Measurements from ENCODE around the gene HINT3. TPM values are rescaled to one million over a fixed set of nuclear protein-coding genes. Genes with fewer than 3 reads are reported as not detected.
"Not testable (repeated sequence)": the region's sequence is repeated elsewhere in the genome, so short reads cannot be mapped to it uniquely, and the experiment has no call there.

Gene HINT3
- total RNA-seq, 1 donor from 2014 or later, result 20.3 TPM

DNA sequence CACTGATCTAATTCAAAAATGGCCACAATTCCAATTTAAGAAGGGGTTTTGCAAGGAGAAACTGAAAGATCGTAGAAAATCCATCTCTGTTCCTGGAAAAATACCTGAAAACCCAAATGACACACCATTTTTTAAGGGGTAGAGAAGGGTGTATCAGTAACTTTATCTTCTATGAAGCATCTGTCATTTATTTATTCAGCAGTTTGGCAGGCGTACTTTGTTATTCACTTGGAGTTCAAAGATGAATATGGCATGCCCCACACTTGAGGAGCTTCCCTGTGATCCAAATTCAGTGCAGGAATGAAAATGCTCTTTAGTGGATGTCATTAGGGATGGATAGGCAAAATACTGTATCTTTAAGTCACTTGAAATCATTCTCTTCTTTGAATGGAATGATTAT is 7.2 kb downstream of the HINT3 start:
- DNase-seq, result no peak

DNA sequence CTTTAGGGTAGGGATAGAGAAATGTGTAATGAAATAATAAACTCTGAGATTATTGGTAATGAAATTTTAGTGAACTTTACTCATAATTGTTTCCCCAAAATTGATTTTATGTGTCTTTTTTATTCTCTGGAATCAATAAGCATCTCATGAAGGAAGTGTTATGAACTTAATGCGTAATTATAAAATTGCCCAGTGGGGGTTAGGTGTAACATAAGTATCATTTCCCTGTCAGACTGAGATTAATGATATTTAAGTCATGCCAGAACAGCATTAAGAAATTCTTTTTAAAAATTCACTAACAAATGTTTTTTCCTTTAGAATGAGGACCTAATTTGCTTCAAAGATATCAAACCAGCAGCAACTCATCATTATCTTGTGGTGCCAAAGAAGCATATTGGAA is 10.0 kb downstream of the HINT3 start:
- no peak for DNase-seq

GRCh38 chr6:125968493-125968892 is 11.9 kb downstream of the HINT3 start:
- DNase-seq, result no peak

- no peak for DNase-seq
These were observed 14.2 kb downstream of the HINT3 start for GRCh38 chr6:125970760-125971159.

- DNase-seq, result not testable (repeated sequence)
These were observed 15.9 kb downstream of the HINT3 start for GRCh38 chr6:125972478-125972877.

DNA sequence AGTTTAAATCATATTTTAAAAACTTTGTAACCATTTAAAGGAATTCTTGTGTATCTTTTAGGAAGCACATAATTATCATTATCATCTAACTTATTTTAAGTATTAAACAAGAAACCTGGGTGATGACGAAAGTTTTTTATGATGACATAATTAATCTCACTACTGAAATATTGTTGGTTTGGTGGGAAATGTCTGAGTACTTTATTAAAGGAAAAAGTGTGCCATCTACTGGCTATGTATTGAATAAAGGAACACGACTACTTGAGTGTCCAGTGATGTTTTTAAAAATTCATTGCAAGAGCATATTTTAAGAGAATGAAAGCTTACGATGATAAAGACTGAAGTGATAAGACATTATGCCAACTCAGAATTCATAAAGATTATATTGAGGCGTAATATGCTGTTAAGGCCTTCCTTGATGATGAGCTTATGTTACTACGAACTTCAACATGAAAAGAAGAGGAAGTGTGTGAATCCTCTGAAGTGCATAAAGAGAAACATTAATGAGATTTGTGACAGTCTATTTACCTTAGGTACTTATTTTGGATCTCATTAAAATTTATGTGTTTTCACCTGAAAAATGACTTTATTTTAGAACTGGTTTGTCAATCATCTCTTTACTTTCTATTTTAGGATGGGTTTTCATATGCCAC is 17.8 kb downstream of the HINT3 start:
- DNase-seq, result peak; percentile 76

DNA sequence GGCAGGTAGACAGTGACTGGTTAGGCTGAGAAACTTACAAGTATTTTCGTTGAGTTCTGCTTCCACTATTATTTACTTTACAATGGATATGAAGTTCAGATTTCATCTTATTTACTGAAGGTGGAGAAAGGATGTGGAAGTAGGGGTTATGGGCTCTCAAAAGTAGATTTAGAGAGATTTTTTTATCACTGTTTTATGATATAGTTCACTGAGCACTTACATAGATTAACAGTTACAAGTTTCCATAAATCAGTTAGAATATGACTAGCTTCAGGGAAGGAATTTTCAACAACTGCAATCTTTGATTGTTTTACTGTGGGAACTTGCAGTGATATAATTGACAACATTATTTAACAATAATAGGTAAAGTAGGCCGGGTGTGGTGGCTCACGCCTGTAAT is 22.5 kb downstream of the HINT3 start:
- no peak for DNase-seq

DNA sequence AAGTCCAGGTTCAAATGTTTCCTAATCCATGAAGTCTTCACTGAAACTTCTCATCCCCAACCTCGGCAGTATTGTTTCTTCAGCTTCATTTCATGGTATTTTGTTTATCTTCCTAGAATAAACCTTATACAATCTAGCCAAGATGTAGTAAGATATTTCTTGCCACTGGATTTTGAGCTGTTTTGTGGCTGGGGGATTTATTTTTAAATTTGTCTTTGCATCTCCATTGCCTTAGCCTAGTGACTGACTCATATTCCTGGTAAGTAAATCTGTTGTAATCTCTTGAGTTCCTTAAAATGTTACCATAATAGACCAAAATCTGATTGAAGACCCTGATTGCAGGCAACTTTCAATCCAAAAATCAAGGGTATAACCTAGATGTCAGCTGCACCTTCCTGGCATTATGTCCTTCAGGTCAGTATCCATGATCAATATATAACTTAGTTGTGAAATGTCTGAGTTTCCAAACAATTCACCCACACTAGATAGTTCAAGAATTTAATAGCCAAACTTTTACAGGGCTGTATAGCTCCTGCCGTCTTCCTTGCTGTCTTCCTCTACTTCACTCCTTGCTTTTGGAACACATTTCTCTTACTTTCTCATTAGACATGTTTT is 25.1 kb downstream of the HINT3 start:
- no peak for DNase-seq

GRCh38 chr6:125983246-125983945 is 26.8 kb downstream of the HINT3 start:
- no peak for DNase-seq

- no peak for DNase-seq
These were observed 27.7 kb downstream of the HINT3 start for GRCh38 chr6:125984311-125984710.

GRCh38 chr6:125985522-125985921 is 29.0 kb downstream of the HINT3 start:
- no peak for DNase-seq

- no peak for DNase-seq
These were observed 29.4 kb downstream of the HINT3 start for GRCh38 chr6:125985979-125986300.

- peak; percentile 89 for DNase-seq
These were observed 29.9 kb downstream of the HINT3 start, which contains the start of gene TRMT11 for GRCh38 chr6:125986301-125987025. Gene TRMT11, plus strand, starts transcription at chr6:125986540. Its CDS starts 11 bp downstream, at chr6:125986551.

GRCh38 chr6:125987026-125987617 is 30.6 kb downstream of the HINT3 start:
- DNase-seq, result no peak

DNA sequence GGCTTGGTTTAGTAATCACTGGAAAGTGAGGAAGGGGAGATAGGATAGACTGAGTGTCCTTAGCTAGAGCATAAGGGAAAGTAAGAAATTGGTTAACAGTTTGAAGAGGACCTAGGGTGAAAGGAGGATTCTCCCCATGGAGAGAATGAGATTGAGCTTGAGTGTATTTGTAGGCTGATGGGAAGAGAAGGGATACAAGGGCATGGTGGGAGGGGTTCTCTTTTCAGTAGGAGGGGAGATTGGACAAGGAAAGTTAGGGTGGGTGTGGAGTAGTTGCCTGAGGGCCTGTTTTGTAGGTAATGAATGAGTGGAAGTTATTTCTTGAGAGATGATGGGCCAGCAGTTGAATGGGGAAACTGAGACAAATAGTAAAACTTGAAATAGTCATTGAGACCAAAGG is 31.7 kb downstream of the HINT3 start:
- DNase-seq, result no peak

DNA sequence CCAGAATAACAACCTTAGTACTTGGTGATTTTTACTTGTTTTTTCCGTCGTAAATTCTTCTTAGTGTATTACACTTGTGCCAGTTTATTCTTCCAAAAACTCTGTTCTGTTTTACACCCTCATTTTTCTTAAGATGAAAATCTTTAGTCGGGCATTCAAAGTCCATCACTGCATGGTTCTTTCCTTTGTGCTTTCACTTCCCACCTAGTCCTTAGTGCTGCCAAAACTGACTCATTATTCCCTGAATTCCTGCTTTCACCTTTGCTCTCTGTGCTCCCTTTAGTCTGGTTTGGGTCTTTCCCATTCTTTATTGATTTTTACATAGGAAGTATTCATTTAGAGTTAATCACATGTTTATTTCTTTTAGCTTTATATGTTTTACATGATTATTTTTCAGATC is 33.1 kb downstream of the HINT3 start:
- peak; percentile 45 for DNase-seq

DNA sequence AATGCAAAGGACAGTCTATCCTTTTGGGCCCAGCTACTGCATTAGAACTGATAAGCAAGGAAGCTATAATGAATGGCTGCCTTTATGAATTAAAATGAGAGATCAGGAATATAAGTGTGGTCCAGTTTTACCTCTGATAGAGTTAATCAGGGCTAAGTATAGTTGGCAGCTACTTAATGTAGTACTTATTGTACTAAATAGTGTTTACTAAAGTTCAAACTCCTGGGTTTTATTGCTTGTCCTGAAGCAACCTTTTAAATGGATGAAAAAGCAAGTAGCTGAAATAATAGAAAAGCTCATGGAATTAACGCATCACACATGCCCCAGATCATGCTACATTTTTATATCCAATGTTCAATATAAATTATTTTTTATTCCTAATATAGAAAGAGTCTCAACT is 35.1 kb downstream of the HINT3 start:
- DNase-seq, result no peak

DNA sequence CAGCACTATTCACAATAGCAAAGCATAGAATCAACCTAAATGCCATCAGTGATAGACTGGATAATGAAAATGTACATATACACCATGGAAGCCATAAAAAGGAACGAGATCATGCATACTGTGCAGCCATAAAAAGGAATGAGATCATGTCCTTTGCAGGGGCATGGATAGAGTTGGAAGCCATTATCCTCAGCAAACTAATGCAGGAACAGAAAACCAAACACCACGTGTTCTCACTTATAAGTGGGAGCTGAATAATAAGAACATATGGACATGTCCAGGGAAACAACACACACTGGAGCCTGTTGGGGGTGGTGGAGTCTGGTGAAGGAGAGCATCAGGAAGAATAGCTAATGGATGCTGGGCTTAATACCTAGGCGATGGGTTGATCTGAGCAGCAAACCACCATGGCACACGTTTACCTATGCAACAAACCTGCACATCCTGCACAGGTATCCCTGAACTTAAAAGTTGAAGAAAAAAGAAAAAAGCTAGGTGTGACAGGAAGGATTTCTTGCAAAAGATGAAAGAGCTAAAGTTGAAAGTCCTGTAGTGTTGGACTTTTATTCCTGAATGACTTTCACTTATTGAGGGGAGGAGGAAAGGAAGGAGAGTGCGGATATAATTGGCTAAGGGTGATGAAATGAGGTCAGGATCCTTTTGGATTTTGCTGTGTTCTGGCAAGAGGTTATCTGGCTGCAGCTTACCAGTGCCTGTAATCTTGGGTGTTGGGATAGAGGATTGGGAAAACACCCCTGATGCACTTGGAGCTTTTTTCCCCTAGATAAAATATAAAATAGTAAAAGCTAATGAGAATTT is 38.3 kb downstream of the HINT3 start:
- DNase-seq, result no peak

GRCh38 chr6:125995972-125996580 is 39.5 kb downstream of the HINT3 start:
- DNase-seq, result peak; percentile 81

GRCh38 chr6:126002755-126003679 is 46.4 kb downstream of the HINT3 start:
- no peak for DNase-seq

DNA sequence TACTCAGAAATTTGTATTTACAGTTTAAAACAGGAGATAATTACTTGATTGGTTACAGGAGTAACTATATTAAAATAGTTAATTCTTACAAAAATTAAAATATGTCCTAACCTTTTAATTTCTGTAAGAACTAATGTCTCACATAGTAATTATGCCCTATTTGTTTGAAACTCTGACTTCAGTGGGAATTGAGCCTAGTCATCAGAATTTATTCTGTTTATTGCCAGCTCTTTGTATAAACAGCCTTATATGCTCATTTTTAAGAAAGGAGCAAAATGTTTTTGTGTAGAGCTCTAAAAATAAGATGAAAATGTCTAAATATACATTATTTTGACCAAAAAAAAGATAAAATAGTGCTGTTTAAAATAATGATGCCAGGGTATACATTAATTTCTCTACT is 51.2 kb downstream of the HINT3 start:
- DNase-seq, result no peak

All from dermis blood vessel endothelial cell (primary cell).